ENCODE measurements around the gene ZNF607.

DNA sequence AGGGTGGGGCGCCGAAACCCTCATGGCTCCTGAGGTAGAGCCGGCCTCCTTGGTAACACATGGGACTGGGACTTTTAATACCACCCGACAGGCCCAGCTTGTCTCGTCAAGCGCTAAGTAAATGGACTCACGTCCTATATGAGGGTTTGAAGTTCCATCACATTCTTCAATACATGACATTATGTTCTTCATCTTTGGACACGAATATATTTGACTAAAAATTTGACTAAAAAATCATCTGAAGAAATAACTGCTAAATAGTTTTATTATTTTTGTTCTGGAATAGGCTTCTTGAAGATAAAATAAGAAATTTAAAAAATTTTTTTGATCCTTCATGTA lies 335 bp upstream of the ZNF607 start:
- TF ChIP-seq, protein P1, sequence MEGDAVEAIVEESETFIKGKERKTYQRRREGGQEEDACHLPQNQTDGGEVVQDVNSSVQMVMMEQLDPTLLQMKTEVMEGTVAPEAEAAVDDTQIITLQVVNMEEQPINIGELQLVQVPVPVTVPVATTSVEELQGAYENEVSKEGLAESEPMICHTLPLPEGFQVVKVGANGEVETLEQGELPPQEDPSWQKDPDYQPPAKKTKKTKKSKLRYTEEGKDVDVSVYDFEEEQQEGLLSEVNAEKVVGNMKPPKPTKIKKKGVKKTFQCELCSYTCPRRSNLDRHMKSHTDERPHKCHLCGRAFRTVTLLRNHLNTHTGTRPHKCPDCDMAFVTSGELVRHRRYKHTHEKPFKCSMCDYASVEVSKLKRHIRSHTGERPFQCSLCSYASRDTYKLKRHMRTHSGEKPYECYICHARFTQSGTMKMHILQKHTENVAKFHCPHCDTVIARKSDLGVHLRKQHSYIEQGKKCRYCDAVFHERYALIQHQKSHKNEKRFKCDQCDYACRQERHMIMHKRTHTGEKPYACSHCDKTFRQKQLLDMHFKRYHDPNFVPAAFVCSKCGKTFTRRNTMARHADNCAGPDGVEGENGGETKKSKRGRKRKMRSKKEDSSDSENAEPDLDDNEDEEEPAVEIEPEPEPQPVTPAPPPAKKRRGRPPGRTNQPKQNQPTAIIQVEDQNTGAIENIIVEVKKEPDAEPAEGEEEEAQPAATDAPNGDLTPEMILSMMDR (IDR thresholded peaks at IDR 0.05): no peak
- TF ChIP-seq POLR2A (IDR thresholded peaks at IDR 0.05): no peak

Measured in lower leg skin (tissue), 3 donors.